DMS153 treated with DMSO at 0.1 percent for 48 hours (cell line): ENCODE results near the gene NOL7.

Source experiments
- DNase-seq: peaks from one replicate; lab custom pipeline; 2025; ENCODE audit not compliant: unreplicated experiment; lab: John Stamatoyannopoulos, UW

The NOL7 gene

DNA sequence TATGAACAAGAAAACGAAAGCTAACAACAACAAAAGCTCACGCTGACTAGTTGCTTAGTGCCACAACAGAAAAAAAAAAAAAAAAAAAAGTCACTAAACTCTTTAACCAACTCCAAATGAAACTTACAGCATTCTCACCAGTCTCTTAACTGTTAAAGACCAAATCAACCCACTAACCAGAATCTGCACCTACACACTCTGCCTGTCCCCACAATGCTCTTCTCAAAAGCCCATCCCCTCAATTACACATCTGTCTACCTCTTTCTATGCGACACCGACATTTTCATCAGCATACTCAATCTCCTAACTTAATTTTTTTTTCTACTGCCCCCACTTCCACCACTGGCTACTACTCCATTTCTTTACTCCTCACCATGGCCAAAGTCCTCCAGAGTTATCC lies 34.3 kb downstream of the NOL7 start:
- no peak for DNase-seq

DNA sequence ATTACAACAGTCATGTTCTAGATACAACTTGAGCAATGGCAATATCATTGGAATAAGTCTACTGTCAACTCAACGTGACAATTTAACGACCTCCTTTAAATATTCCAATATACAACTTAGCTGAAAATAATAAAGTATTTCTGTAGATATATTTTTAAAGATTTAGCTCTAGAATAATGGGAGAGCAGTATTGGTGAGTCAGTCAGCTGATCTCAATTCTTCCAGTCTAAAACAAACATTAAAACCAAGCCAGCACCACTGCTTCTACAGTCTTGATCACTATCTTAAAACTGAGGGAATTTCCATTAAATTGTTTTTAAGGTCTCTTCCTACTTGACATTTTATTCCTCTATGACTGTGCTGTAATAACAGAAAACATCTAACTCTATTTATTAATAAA lies 38.2 kb downstream of the NOL7 start:
- DNase-seq, result no peak

DNA sequence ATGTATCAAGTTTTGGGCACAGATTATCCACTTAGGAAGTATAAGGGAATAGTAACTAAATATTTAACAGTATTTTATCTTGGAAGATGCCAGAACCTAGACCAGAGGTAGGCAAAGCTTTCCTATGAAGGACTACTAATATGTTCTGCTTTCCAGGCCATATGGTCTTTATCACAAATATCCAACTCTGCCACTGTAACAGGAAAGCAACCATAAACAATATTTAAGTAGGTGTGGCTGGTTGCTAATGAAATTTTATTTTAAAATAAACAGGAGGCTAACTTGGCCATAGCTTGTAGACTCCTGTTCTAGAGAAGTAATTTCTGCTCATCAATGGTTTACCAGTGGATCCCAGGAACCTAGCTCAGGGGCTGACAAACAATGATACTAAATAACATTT lies 39.4 kb downstream of the NOL7 start:
- DNase-seq, result no peak

DNA sequence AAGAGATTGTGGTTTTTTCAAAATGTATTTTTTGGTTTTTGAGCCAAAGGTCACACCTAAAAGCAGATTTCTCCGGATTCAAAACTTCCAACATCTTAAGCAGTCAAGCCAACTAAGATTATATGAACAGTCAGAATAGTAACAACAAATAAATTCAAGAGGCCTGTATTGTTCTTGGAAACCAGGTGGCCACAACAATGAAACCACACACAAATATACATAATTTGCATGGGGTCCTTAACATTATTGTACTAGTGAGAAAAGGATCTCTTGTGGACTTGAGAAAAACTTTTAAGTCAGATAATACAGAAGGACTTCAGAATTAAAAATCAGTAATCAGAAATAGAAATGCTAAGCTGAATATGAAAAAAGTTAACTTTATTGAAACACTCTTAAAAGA lies 40.6 kb downstream of the NOL7 start:
- no peak for DNase-seq

DNA sequence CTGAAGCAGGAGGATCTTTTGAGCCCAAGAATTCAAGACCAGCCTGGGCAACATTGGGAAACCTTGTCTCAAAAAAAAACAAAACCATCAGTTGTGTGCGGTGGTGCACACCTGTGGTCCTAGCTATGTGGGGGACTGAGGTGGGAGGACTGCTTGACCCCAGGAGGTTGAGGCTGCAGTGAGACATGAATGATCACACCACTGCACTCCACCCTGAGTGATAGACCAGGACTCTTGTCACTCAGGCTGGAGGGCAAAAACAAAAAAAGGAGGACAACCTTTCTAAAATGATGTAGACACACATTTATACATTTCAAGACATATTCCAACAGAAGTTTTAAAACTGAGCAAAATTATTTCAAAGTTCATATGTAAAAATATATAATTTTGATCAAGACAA lies 45.1 kb downstream of the NOL7 start:
- DNase-seq, result no peak

DNA sequence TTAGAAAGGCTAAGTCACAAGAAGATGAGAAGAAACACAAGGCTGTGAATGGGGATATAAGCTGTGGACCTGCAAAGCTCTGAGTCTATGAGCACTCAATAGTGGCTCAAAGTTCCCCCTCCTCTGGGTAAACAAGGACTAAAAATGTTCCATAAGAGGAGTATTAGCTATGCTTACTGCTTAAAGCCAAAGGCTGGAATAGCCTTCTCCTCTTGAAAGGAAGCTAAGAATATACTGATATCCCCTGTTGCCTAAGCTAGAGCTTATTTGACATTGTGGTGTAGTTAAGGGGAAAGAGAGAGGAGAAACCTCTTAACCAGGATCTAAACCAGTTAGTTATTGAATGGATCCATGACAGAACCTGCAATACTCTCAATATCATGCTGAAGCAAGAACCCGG lies 45.8 kb downstream of the NOL7 start:
- no peak for DNase-seq

DNA sequence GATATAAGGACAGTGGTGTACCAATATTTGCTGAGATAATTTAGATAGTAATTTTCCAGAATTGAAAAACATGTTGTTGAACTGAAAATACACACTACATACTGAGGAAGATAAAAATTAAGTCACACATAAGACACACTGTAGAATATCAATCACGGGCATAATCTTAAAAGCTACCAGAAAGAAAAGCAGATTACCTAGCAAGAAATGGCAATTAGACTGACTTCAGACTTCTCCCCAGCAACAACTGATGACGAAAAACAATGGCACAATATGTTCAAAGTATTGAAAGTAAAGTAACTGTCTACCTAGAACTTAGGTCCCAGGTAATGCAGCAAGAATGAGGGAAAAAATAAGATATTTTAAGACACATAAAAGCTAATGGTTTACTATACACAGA lies 46.5 kb downstream of the NOL7 start:
- no peak for DNase-seq

DNA sequence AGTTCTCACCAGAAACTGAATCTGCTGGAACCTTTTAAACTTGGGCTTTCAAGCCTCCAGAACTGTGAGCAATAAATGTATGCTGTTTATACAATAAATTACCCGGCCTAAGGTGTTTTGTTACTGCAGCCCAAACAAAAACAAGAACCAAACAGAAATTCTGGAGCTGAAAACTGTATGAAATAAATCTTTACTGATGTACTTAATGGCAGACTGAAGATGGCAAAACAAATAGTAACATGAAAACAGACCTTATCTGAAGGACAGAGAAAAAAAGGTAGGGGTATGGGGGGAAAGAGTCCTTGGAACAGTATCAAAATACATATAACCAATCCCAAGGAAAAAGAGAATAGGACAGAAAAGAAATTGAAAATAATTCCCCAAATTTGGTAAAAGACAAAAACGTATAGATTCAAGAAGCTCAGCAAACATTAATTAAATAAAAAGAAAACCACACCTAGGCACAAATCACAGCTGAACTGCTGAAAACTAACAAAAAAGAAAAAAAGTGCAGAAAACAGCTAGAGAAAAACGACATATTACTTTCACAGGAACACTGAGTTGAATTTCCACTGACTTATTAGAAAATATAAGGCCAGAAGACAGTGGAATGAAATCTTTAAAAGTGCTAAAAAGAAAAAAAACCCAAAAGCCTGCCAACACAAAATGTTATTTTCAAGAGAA lies 47.7 kb downstream of the NOL7 start:
- no peak for DNase-seq

DNA sequence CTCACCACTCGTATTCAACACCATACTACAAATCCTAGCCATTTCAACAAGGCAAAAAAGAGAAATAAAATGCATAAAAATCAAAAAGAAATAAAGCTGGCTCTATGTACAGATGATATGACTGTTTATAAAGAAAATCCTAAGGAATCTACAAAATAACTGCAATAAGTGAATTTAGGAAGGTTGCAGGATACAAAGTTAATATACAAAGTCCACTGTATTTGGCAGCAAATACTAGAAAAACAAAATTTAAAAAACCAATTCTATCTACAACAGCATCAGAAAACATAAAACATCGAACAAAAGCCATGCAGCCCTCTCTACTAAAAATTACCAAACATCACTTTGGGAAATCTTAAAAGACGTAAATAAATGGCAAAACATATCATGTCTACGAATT lies 48.9 kb downstream of the NOL7 start:
- DNase-seq, result no peak

DNA sequence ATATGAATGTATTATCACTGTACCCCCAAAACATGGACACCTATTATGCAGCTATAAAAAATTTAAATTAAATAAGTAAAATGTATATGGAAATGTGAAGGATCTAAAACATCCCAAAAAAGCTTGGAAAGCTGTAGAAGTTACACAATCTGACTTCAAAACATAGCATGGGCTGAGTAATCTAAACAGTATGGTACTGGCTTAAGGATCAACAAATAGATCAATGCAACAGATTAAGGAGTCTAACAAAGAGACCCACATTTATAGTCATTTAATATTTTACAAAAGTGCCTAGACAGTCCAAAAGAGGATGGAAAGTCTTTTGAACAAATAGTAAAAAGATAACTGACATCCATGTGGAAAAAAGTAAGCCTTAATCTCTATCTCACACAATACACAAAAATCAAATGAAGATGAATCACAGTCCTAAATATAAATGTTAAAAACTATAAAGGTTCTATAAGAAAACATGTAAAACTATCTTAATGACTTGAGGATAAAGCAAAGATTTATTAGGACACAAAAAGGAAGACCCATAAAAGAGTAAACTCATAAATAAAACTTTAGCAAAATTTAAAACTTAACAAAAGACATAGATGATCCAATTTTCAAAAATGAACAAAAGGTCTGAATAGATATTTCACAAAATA lies 49.7 kb downstream of the NOL7 start:
- no peak for DNase-seq

DNA sequence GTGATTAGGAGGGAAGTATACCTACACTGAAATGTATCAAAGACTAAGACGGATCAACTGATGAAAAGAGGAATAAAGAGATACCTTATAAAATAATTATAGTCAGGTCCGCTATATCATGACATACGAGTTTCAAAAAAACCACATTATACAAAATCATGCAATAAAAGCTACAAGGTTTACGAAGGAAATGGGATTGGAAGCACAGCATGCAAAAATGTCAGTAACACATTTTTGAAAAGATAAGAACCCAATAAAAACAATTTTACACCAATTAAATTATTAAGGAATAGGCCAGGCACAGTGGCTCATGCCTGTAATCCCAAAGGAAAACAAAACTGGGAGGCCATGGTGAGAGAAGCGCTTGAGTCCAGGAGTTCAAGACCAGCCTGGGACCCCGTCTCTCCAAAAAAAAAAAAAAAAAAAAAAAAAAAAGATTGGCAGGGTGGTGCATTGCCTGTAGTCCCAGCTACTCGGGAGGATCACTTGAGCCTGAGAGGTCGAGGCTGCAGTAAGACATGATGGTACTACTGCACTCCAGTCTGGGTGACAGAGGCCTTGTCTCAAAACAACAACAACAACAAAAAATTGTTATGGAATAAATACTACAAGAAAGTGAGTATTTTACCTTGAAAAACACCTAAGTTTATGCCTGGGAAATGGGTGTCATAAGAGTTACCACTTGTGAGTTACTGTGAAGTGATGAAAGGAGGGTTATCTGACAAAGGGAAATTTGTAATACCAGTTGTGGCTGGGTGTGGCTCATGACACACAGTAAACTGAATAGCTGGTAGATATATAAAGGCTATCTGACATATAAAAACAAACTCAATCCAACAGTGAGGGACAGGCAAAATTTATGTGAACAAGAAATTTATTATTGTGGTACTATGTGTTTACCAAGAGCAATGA lies 51.3 kb downstream of the NOL7 start:
- no peak for DNase-seq

DNA sequence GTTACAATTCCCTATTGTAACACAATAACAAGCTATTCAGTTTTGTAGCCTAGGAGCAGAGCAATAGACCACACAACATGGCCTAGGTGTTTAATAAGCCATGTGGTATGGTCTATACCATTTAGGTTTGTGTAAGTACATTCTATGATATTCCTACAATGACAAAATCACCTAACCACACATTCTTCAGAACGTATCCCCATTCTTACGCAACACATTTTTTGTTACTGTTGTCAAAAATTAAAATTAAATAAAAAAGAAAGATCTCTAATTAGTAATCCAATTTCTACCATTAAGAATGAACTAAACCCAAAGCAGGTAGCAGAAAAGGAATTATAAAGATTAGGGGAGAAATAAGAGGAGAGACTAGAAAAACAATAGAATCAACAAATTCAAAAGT lies 52.5 kb downstream of the NOL7 start:
- no peak for DNase-seq

DNA sequence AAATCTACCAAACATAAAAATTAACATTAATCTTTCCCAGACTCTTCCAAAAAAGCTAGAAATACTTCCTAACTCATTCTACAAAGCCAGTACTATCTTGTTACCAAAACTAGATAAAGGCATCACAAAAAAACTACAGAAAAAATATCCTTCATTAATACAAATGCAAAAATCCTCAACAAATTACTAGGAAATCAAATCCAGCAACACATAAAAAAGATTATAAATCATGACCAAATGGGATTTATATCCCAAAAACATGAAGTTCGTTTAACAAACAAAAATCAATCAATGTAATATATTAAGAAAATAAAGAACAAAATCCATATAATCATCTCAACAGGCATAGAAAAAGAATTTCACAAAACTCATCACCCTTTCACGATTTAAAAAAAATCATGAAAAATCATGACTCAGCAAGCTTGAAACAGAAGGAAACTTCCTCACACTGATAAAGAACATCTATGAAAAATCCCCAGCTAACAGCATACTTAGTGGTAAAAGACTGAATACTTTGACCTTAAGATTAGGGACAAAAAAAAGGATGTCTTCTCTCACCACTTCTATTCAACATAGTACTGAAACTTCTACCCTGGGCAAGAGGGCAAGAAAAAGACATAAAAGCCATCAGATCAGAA lies 53.3 kb downstream of the NOL7 start:
- DNase-seq, result no peak

DNA sequence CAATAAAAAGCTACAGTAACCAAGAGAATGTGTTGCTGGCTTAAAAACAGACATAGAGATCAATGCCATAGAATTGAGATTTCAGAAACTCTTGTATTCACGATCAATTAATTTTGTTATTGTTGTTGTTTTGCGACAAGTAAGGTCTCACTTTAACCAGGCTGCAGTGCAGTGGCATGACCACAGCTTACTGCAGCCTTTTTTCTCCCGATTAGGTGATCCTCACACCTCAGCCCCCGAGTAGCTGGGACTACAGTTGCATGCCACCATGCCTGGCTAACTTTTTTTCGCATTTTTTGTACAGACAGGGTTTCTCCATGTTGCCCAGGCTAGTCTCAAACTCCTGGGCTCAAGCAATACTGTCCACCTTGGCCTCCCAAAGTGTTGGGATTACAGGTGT lies 54.3 kb downstream of the NOL7 start:
- DNase-seq, result no peak
